ENCODE results near the gene PSD. TPM values are rescaled to one million over a fixed set of nuclear protein-coding genes. Genes with fewer than 3 reads are reported as not detected.

Gene PSD
- total and polyA plus RNA-seq, 3 donors from 2014 or later: 17.7 to 22.7 (median 22.0) TPM

MicroRNAs encoded within 50 kb of the gene (microRNA counts, 767-probe panel; counts per million panel counts)
- microRNA hsa-miR-146b-3p: 0 to 152 counts per million in 2 donors
- 0 to 152 counts per million in 2 donors for microRNA hsa-miR-146b-5p

Small RNAs within 50 kb of the gene (microRNA-seq; reads per million reads assigned to microRNA genes)
- gene MIR146B (ENCODE audit: borderline number of aligned reads in 2 of 2, borderline replicate concordance in 1 of 2): 405 to 727 reads per million in 2 donors

Small RNAs within 50 kb of the gene (small RNA-seq; reads per million reads assigned to genes)
- gene MIR146B: 398 to 584 reads per million in 2 donors

Other genes with a start within 250 kb of the PSD start
- 1 to 10 TPM; 1.5 to 2.8 TPM for gene ELOVL3, start 192.5 kb downstream of the PSD start, total RNA-seq
- gene ELOVL3, start 192.5 kb downstream of the PSD start, polyA plus RNA-seq (ENCODE audit: insufficient read depth, low read depth, low replicate concordance): 5.0 TPM
- gene PITX3, start 177.3 kb downstream of the PSD start, total RNA-seq: under 1 TPM; 0.55 to 0.74 TPM
- gene PITX3, start 177.3 kb downstream of the PSD start, polyA plus RNA-seq (ENCODE audit: insufficient read depth, low read depth, low replicate concordance): 0.69 TPM
- gene GBF1, start 173.3 kb downstream of the PSD start, total RNA-seq: 10 to 100 TPM; 58.2 to 72.1 TPM
- 76.4 TPM for gene GBF1, start 173.3 kb downstream of the PSD start, polyA plus RNA-seq (ENCODE audit: insufficient read depth, low read depth, low replicate concordance)
- 10 to 100 TPM; 25.2 to 42.7 TPM for gene NFKB2, start 23.1 kb downstream of the PSD start, total RNA-seq
- 18.4 TPM for gene NFKB2, start 23.1 kb downstream of the PSD start, polyA plus RNA-seq (ENCODE audit: insufficient read depth, low read depth, low replicate concordance)
- 10 to 100 TPM; 28.9 to 32.2 TPM for gene FBXL15, start 2.1 kb upstream of the PSD start, total RNA-seq
- gene FBXL15, start 2.1 kb upstream of the PSD start, polyA plus RNA-seq (ENCODE audit: insufficient read depth, low read depth, low replicate concordance): 9.2 TPM
- gene CUEDC2, start 13.8 kb upstream of the PSD start, total RNA-seq: 10 to 100 TPM; 49.0 to 70.5 TPM
- 76.0 TPM for gene CUEDC2, start 13.8 kb upstream of the PSD start, polyA plus RNA-seq (ENCODE audit: insufficient read depth, low read depth, low replicate concordance)
- gene C10orf95, start 32.8 kb upstream of the PSD start, total RNA-seq: 1 to 10 TPM in 1 of 2 donors, under 1 TPM in 1; 0.55 to 1.3 TPM
- gene C10orf95, start 32.8 kb upstream of the PSD start, polyA plus RNA-seq (ENCODE audit: insufficient read depth, low read depth, low replicate concordance): 0.29 TPM
- 10 to 100 TPM; 97.6 to 97.7 TPM for gene ACTR1A, start 83.9 kb upstream of the PSD start, total RNA-seq
- 126 TPM for gene ACTR1A, start 83.9 kb upstream of the PSD start, polyA plus RNA-seq (ENCODE audit: insufficient read depth, low read depth, low replicate concordance)
- gene SUFU, start 85.2 kb upstream of the PSD start, total RNA-seq: 10 to 100 TPM; 16.5 to 22.9 TPM
- gene SUFU, start 85.2 kb upstream of the PSD start, polyA plus RNA-seq (ENCODE audit: insufficient read depth, low read depth, low replicate concordance): 28.4 TPM
- 100 to 1,000 TPM; 114 to 170 TPM for gene TRIM8, start 225.7 kb upstream of the PSD start, total RNA-seq
- gene TRIM8, start 225.7 kb upstream of the PSD start, polyA plus RNA-seq (ENCODE audit: insufficient read depth, low read depth, low replicate concordance): 69.8 TPM